GM12878 (cell line): ENCODE results near the gene ASCC1. TPM values are rescaled to one million over a fixed set of nuclear protein-coding genes. Genes with fewer than 3 reads are reported as not detected.

Experiments used
- ATAC-seq: fragments of 200-7000 bp; cut with Tn5 transposase; 3 replicates; pipeline ENCODE4 v1.9.1; 2020; ENCODE audit warnings: mild to moderate bottlenecking, moderate library complexity
- BruUV-seq: library from RNA; stranded (reverse); fragments of 400-500 nt; replicated peaks from 2 replicates; lab custom pipeline; 2021; lab: Mats Ljungman, UMichigan
- CTCF ChIA-PET: fragments of 300-600 bp; sonication (Branson Sonifier 250); formaldehyde crosslinking; extraction: SDS; loops from one replicate; lab custom pipeline; 2021; ENCODE audit warnings: inconsistent platforms; lab: Yijun Ruan, JAX
- POLR2A ChIA-PET: fragments of 350-600 bp; formaldehyde crosslinking; extraction: SDS; loops from one replicate; lab custom pipeline; 2021; ENCODE audit warnings: inconsistent platforms; lab: Charles Lee
- RAD21 ChIA-PET: fragments of 300-600 bp; sonication (Branson Sonifier 250); formaldehyde crosslinking; loops from one replicate; lab custom pipeline; 2023; ENCODE audit warnings: antibody characterized with exemption; ENCODE audit not compliant: unreplicated experiment; lab: Charles Lee
- SMC1A ChIA-PET: fragments of 300-600 bp; sonication (Branson Sonifier 250); formaldehyde crosslinking; loops from one replicate; lab custom pipeline; 2023; ENCODE audit not compliant: unreplicated experiment, uncharacterized antibody; lab: Charles Lee
- DNase-seq: peaks from one replicate; pipeline ENCODE4 v3.0.0-alpha.2; 2011; ENCODE audit warnings: low read depth, low spot score
- FAIRE-seq: peaks from 3 replicates; lab custom pipeline; 2011; peaks lifted over from hg19 to GRCh38; lab: Jason Lieb, UNC
- H2AFZ ChIP-seq: 2 replicates; pipeline ENCODE4 v1.6.0; 2011; ENCODE audit warnings: low read depth, low read length, control low read depth; ENCODE audit not compliant: control insufficient read depth
- H3K27ac ChIP-seq: 2 replicates; pipeline ENCODE4 v1.5.1; 2011; ENCODE audit warnings: control low read depth; ENCODE audit not compliant: control insufficient read depth, insufficient read depth
- H3K27me3 ChIP-seq, 2 experiments: replicated peaks in 1 of 2; 2 replicates each; pipeline versions ENCODE4 v1.6.0 to v1.6.1; 2011; ENCODE audit warnings: low read length in 1 of 2; ENCODE audit not compliant: control insufficient read depth in 2 of 2, insufficient read depth in 2 of 2
- H3K36me3 ChIP-seq, 2 experiments: 2 replicates each; pipeline ENCODE4 v1.5.1; 2011; ENCODE audit warnings: low read length in 1 of 2; ENCODE audit not compliant: control insufficient read depth in 2 of 2, insufficient read depth in 2 of 2
- H3K4me1 ChIP-seq: 2 replicates; pipeline ENCODE4 v1.6.1; 2011; ENCODE audit warnings: mild to moderate bottlenecking, low read length, moderate library complexity, mixed read lengths; ENCODE audit not compliant: control insufficient read depth, insufficient read depth
- H3K4me2 ChIP-seq: 2 replicates; pipeline ENCODE4 v1.6.0; 2011; ENCODE audit warnings: control low read depth; ENCODE audit not compliant: control insufficient read depth, insufficient read depth
- H3K4me3 ChIP-seq: fragments of 200-600 bp; sonication (generic); 2 replicates; pipeline ENCODE4 v1.5.1; 2016
- H3K79me2 ChIP-seq: 2 replicates; pipeline ENCODE4 v1.6.0; 2011; ENCODE audit warnings: low read length; ENCODE audit not compliant: control insufficient read depth, insufficient read depth
- H3K9ac ChIP-seq: 2 replicates; pipeline ENCODE4 v1.8.0; 2011; ENCODE audit warnings: low read length, control low read depth, mixed read lengths; ENCODE audit not compliant: control insufficient read depth, insufficient read depth
- H3K9me3 ChIP-seq: replicated peaks from 3 replicates; pipeline ENCODE4 v1.5.1; 2011; ENCODE audit warnings: mild to moderate bottlenecking, low read length; ENCODE audit not compliant: control insufficient read depth, insufficient read depth
- H4K20me1 ChIP-seq: 2 replicates; pipeline ENCODE4 v1.6.0; 2011; ENCODE audit not compliant: control insufficient read depth, insufficient read depth
- IKZF1 ChIP-seq: fragments of 450-650 bp; conservative IDR thresholded peaks from 2 replicates; pipeline ENCODE4 v1.6.1; 2017; ENCODE audit warnings: antibody characterized with exemption, mild to moderate bottlenecking
- MEF2A ChIP-seq: IDR thresholded peaks from 2 replicates; pipeline ENCODE4 v1.6.1; 2011; ENCODE audit warnings: low read depth, mild to moderate bottlenecking, low read length, moderate library complexity; ENCODE audit not compliant: insufficient read depth
- POLR2A ChIP-seq: IDR thresholded peaks from 2 replicates; pipeline ENCODE4 v1.6.1; 2011; ENCODE audit warnings: low read depth, mild to moderate bottlenecking, low read length
- SMARCA5 ChIP-seq: fragments of 450-650 bp; IDR thresholded peaks from 2 replicates; pipeline ENCODE4 v1.6.1; 2017; ENCODE audit warnings: mild to moderate bottlenecking
- WGBS: methylation state at CpG from one replicate; pipeline ENCODE4 v1.1.6; 2016; ENCODE audit warnings: low lambda C conversion rate; ENCODE audit not compliant: insufficient replicate concordance, insufficient coverage; ENCODE audit errors: missing lambda C conversion rate; 5-methylcytosine and 5-hydroxymethylcytosine counted together
- in situ Hi-C: fragments of 300-500 bp; cut with MboI; formaldehyde crosslinking; loops from 9 replicates; pipeline ENCODE4 v1.14.3; 2018; ENCODE audit warnings: mixed read lengths
- intact Hi-C: fragments of 100-400 bp; cut with micrococcal nuclease; formaldehyde crosslinking; loops from one replicate; pipeline ENCODE4 v1.14.2; 2022; ENCODE audit not compliant: unreplicated experiment
- polyA plus RNA-seq, 11 experiments: library from polyadenylated mRNA; depleted of rRNA in 4 of 11; unstranded in 6 of 11; stranded (reverse) in 5 of 11; fragments of >200 nt; fragmentation: Nextera tagmentation in 4 of 11; fragmentation: Illumina TruSeq in 1 of 11; extraction: Ambion mirVana in 4 of 11; extraction: Trizol in 1 of 11; gene quantifications; 1 replicate in 1 of 11; 2 replicates in 10 of 11; pipeline versions ENCODE4 v1.2.1 to v1.2.3, GENCODE V29; 2011 to 2016; ENCODE audit warnings: inconsistent platforms in 2 of 11, missing spikeins in 2 of 11, low read depth in 1 of 11
- total RNA-seq, 4 experiments: library from RNA; depleted of rRNA in 3 of 4; stranded (reverse); fragments of >200 nt in 3 of 4; fragmentation: Illumina TruSeq in 1 of 4; extraction: Trizol in 1 of 4; gene quantifications; 2 replicates each; pipeline versions ENCODE4 v1.2.1 to v1.2.3, GENCODE V29; 2013 to 2021

Gene ASCC1
- total and polyA plus RNA-seq, 10 of the 15 experiments (the other 5 are each of a cell fraction or from before 2014, with no cell fraction given): 23.3 to 80.6 (median 42.8) TPM

- H3K27ac ChIP-seq: no peak overlapping the region
- H3K9ac ChIP-seq: no peak overlapping the region
- H2AFZ ChIP-seq: no peak overlapping the region
- 98% methylated on average over 13 of the region's 13 CpGs for WGBS
- H3K4me3 ChIP-seq: no peak overlapping the region
- SMC1A ChIA-PET: interaction anchor here (1.2 to 1.9 kb wide), 5 partner anchors 9 to 106 kb away, joined by 3 to 7 read pairs (median 5); no protein-coding TSS in a partner anchor
- H3K9me3 ChIP-seq: no peaks in the 10 kb centered on the region
- no peak for FAIRE-seq
- TF ChIP-seq MEF2A: no peak
- TF ChIP-seq POLR2A: no peak
- TF ChIP-seq SMARCA5: no peak
- TF ChIP-seq, all 136 proteins: peak for 0
- H3K4me2 ChIP-seq: no peak overlapping the region
- H4K20me1 ChIP-seq: no peaks in the 10 kb centered on the region
- DNase-seq (no peak), ATAC-seq (no peak)
- BruUV-seq: no TSS peak
- in situ Hi-C loops (no loop called here), intact Hi-C loops (no loop called here)
- peaks cover 19% of the 10 kb centered on the region for H3K4me1 ChIP-seq
- no peaks in the 10 kb centered on the region for H3K79me2 ChIP-seq
- H3K27me3 ChIP-seq: no peaks in the 10 kb centered on the region
- POLR2A ChIA-PET: interaction anchor here (0.6 to 3.0 kb wide), 6 partner anchors 9 to 393 kb away, joined by 3 to 12 read pairs (median 5); no protein-coding TSS in a partner anchor
- CTCF ChIA-PET: interaction anchor here (0.8 to 3.4 kb wide), 8 partner anchors 7 to 190 kb away, joined by 3 to 10 read pairs (median 4); no protein-coding TSS in a partner anchor
- peaks cover 0 to 4% of the 10 kb centered on the region in 2 experiments; a peak in 2 of 4 replicates for H3K36me3 ChIP-seq
- RAD21 ChIA-PET: interaction anchor here (1.0 to 1.2 kb wide), 3 partner anchors 10 to 12 kb away, joined by 3 read pairs; no protein-coding TSS in a partner anchor
These were observed 22.5 kb upstream of the ASCC1 start for GRCh38 chr10:72238392-72239175.

- no peaks in the 10 kb centered on the region for H4K20me1 ChIP-seq
- no peaks in the 10 kb centered on the region for H3K9me3 ChIP-seq
- DNase-seq: no peak
- H3K27me3 ChIP-seq: no peaks in the 10 kb centered on the region
- H3K4me1 ChIP-seq: peaks cover 13% of the 10 kb centered on the region
- TF ChIP-seq IKZF1: no peak
- TF ChIP-seq, all 136 proteins: peak for 0
- BruUV-seq: no TSS peak
- Histone ChIP-seq H3K4me3 (no peak overlapping the region), H3K4me2 (no peak overlapping the region), H3K27ac (no peak overlapping the region), H3K36me3 (peaks cover 0 to 16% of the 10 kb centered on the region in 2 experiments; a peak in 2 of 4 replicates), H3K79me2 (no peaks in the 10 kb centered on the region), H2AFZ (no peak overlapping the region), H3K9ac (no peak overlapping the region)
- WGBS: 87% methylated on average over 6 of the region's 6 CpGs
- RAD21 ChIA-PET: interaction anchor here (1.6 kb wide), 1 partner anchor 12 kb away, joined by 6 read pairs; no protein-coding TSS in a partner anchor
- no peak for ATAC-seq
- intact Hi-C loops: no loop called here
- POLR2A ChIA-PET: interaction anchor here (0.6 to 3.0 kb wide), 4 partner anchors 10 to 1224 kb away, joined by 3 to 10 read pairs (median 5); no protein-coding TSS in a partner anchor
- no peak for FAIRE-seq
- CTCF ChIA-PET: interaction anchor here (1.2 to 3.4 kb wide), 4 partner anchors 10 to 187 kb away, joined by 4 to 10 read pairs (median 5); no protein-coding TSS in a partner anchor
- in situ Hi-C loops: no loop called here
- SMC1A ChIA-PET: interaction anchor here (0.6 to 2.1 kb wide), 8 partner anchors 10 to 365 kb away, joined by 3 to 10 read pairs (median 3); partner anchors contain the start of gene ANAPC16
These were observed 19.6 kb upstream of the ASCC1 start for GRCh38 chr10:72235544-72236279.
